Body of pancreas (tissue), 4 donors: Measurements from ENCODE around the gene PSMB4.

Experiments
- POLR2A ChIP-seq, 3 donors: fragments of 450-650 bp; IDR thresholded peaks; one replicate each; pipeline ENCODE4 v1.6.1; 2016; ENCODE audit warnings: antibody characterized with exemption in 3 of 3, mild to moderate bottlenecking in 2 of 3
- TF ChIP-seq, protein P1 (sequence below), 7 experiments: fragments of 450-650 bp in 4 of 7; fragments of 200-600 bp in 3 of 7; sonication (generic) in 3 of 7; IDR thresholded peaks; one replicate each; pipeline ENCODE4 v1.5.1; 2016 to 2019; ENCODE audit warnings: antibody characterized with exemption in 7 of 7

DNA sequence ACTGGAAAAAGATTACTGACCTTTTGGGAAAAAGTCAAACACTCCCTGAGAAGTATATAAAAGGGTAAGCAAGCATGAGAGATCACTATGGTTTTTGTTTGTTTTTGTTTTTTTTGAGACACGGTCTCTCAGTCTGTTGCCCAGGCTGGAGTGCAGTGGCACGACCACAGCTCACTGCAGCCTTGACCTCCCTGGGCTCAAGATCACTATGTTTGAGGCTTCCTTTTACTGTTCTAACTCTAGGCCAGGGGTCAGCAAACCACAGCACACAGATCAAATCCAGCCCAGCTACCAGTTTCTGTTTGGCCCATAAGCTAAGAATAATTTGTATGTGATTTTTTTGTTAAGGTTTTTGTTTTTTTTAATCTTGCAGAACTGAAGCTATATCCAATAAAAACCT lies 25.7 kb downstream of the PSMB4 start:
- TF ChIP-seq POLR2A (IDR thresholded peaks at IDR 0.05), result no peak
- TF ChIP-seq, protein P1, sequence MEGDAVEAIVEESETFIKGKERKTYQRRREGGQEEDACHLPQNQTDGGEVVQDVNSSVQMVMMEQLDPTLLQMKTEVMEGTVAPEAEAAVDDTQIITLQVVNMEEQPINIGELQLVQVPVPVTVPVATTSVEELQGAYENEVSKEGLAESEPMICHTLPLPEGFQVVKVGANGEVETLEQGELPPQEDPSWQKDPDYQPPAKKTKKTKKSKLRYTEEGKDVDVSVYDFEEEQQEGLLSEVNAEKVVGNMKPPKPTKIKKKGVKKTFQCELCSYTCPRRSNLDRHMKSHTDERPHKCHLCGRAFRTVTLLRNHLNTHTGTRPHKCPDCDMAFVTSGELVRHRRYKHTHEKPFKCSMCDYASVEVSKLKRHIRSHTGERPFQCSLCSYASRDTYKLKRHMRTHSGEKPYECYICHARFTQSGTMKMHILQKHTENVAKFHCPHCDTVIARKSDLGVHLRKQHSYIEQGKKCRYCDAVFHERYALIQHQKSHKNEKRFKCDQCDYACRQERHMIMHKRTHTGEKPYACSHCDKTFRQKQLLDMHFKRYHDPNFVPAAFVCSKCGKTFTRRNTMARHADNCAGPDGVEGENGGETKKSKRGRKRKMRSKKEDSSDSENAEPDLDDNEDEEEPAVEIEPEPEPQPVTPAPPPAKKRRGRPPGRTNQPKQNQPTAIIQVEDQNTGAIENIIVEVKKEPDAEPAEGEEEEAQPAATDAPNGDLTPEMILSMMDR (IDR thresholded peaks at IDR 0.05), result no peak
